ENCODE measurements around the gene ZNF813.
"Not testable (repeated sequence)": the region's sequence is repeated elsewhere in the genome, so short reads cannot be mapped to it uniquely, and the experiment has no call there.

DNA sequence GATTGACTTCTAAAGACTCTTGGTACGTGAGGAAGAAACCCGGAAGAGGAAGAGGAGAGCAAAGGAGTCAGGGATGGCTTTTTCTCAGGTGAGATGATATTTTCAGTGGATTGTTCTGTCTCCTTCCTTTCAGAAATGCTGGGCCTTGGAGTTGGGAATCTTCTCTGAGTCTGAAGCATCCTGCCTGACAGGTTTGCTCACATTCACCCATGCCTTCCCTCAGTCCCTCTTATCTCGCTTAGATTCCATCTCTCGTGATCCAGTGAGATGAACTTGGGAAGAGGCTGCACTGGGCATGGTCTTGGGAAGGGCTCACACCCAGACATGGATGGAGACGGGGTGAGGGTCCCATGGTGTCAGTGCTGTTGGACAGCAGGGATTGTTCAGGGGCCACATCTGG lies 20.3 kb upstream of the ZNF813 start:
- TF ChIP-seq, protein P1, sequence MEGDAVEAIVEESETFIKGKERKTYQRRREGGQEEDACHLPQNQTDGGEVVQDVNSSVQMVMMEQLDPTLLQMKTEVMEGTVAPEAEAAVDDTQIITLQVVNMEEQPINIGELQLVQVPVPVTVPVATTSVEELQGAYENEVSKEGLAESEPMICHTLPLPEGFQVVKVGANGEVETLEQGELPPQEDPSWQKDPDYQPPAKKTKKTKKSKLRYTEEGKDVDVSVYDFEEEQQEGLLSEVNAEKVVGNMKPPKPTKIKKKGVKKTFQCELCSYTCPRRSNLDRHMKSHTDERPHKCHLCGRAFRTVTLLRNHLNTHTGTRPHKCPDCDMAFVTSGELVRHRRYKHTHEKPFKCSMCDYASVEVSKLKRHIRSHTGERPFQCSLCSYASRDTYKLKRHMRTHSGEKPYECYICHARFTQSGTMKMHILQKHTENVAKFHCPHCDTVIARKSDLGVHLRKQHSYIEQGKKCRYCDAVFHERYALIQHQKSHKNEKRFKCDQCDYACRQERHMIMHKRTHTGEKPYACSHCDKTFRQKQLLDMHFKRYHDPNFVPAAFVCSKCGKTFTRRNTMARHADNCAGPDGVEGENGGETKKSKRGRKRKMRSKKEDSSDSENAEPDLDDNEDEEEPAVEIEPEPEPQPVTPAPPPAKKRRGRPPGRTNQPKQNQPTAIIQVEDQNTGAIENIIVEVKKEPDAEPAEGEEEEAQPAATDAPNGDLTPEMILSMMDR (tag by site-specific recombination; IDR thresholded peaks at IDR 0.05) = not testable (repeated sequence)
- not testable (repeated sequence) for TF ChIP-seq ZNF629 (tag by site-specific recombination; IDR thresholded peaks at IDR 0.05); BCL11A (tag by site-specific recombination; IDR thresholded peaks at IDR 0.05; ENCODE audit: low read depth); ZNF791 (tag by site-specific recombination; IDR thresholded peaks at IDR 0.05); KLF9 (tag by site-specific recombination; IDR thresholded peaks at IDR 0.05; ENCODE audit: low read depth); ZNF433 (tag by site-specific recombination; IDR thresholded peaks at IDR 0.05; ENCODE audit: low read depth); YY2 (tag by site-specific recombination; IDR thresholded peaks at IDR 0.05); ZNF2 (tag by site-specific recombination; IDR thresholded peaks at IDR 0.05); ZNF501 (tag by site-specific recombination; IDR thresholded peaks at IDR 0.05); ZNF660 (tag by site-specific recombination; IDR thresholded peaks at IDR 0.05); ZNF843 (tag by site-specific recombination; IDR thresholded peaks at IDR 0.05)
- TF ChIP-seq, protein P2, sequence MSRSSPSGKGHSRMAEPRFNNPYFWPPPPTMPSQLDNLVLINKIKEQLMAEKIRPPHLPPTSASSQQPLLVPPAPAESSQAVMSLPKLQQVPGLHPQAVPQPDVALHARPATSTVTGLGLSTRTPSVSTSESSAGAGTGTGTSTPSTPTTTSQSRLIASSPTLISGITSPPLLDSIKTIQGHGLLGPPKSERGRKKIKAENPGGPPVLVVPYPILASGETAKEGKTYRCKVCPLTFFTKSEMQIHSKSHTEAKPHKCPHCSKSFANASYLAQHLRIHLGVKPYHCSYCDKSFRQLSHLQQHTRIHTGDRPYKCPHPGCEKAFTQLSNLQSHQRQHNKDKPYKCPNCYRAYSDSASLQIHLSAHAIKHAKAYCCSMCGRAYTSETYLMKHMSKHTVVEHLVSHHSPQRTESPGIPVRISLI (tag by site-specific recombination; IDR thresholded peaks at IDR 0.05) = not testable (repeated sequence)

All from HEK293 (cell line).